Heart left ventricle (tissue), 16 donors: ENCODE measurements around the gene GABBR2. TPM values are rescaled to one million over a fixed set of nuclear protein-coding genes. Genes with fewer than 3 reads are reported as not detected.
A peak's percentile ranks its signal among the peaks of the same experiment; 100 is the strongest.

ENCODE experiments used
- ATAC-seq, 4 donors: fragments of 200-7000 bp; cut with Tn5 transposase; one replicate each; pipeline ENCODE4 v1.9.1; 2020 to 2022; ENCODE audit warnings: moderate library complexity in 4 of 4, mild to moderate bottlenecking in 3 of 4, moderate number of reproducible peaks in 1 of 4
- DNase-seq, 5 donors: peaks; one replicate each; pipeline ENCODE4 v3.0.0-alpha.2; 2020
- H3K27ac ChIP-seq, 12 donors: fragments of 200-600 bp; sonication (generic) in 4 of 12; one replicate each; pipeline versions ENCODE4 v1.5.0 to v1.8.0; 2016 to 2022; ENCODE audit warnings: mild to moderate bottlenecking in 2 of 12
- H3K27me3 ChIP-seq, 9 donors: fragments of 200-600 bp; sonication (generic) in 2 of 9; one replicate each; pipeline versions ENCODE4 v1.5.1 to v1.8.0; 2016 to 2022; ENCODE audit warnings: mild to moderate bottlenecking in 3 of 9
- H3K36me3 ChIP-seq, 9 donors: fragments of 200-600 bp; sonication (generic) in 2 of 9; one replicate each; pipeline versions ENCODE4 v1.5.0 to v1.8.0; 2018 to 2022; ENCODE audit warnings: mild to moderate bottlenecking in 2 of 9
- H3K4me1 ChIP-seq, 12 donors: fragments of 200-600 bp; sonication (generic) in 4 of 12; one replicate each; pipeline versions ENCODE4 v1.5.0 to v1.8.0; 2016 to 2022; ENCODE audit warnings: mild to moderate bottlenecking in 3 of 12
- H3K4me3 ChIP-seq, 12 donors: fragments of 200-600 bp; sonication (generic) in 4 of 12; one replicate each; pipeline versions ENCODE4 v1.5.0 to v1.8.0; 2017 to 2022; ENCODE audit warnings: mild to moderate bottlenecking in 9 of 12, moderate library complexity in 4 of 12
- H3K9me3 ChIP-seq, 12 donors: fragments of 200-600 bp; sonication (generic) in 4 of 12; one replicate each; pipeline versions ENCODE4 v1.5.0 to v1.8.0; 2016 to 2022; ENCODE audit warnings: mild to moderate bottlenecking in 1 of 12
- POLR2A ChIP-seq, 2 donors: fragments of 450-650 bp; IDR thresholded peaks; one replicate each; pipeline ENCODE4 v1.6.1; 2017; ENCODE audit warnings: antibody characterized with exemption in 2 of 2, mild to moderate bottlenecking in 2 of 2, moderate library complexity in 2 of 2
- WGBS, 4 donors: extraction: QIAGEN DNeasy Blood & Tissue Kit in 2 of 4; methylation state at CpG; one replicate each; pipeline versions ENCODE4 v1.1.5 to v1.1.7; 2013 to 2018; 5-methylcytosine and 5-hydroxymethylcytosine counted together
- intact Hi-C, 10 donors: fragments of 100-400 bp; cut with DNase I; formaldehyde crosslinking; loops; one replicate each; pipeline versions ENCODE4 v1.11.1 to v1.14.2; 2022
- polyA plus RNA-seq, 2 donors: library from polyadenylated mRNA; stranded (reverse); fragments of 200-250 nt; gene quantifications; one replicate each; pipeline ENCODE4 v1.2.3, GENCODE V29; 2013
- total RNA-seq, 9 donors: library from RNA; depleted of rRNA in 2 of 9; stranded (reverse); fragments of >200 nt in 2 of 9; fragmentation: NEBNext Ultra II Directional in 3 of 9; extraction: Animal tissue kit (Norgen Biotek cat#: 25700) in 3 of 9; gene quantifications; one replicate each; pipeline versions ENCODE4 v1.1.0 to v1.2.4, GENCODE V29; 2016 to 2023
- TF ChIP-seq, protein P1 (sequence below), 12 donors: fragments of 200-600 bp; sonication (generic) in 4 of 12; IDR thresholded peaks; one replicate each; pipeline versions ENCODE4 v1.5.0 to v1.8.0; 2018 to 2022; ENCODE audit warnings: antibody characterized with exemption in 12 of 12, mild to moderate bottlenecking in 5 of 12
- donor health status: ischemic (EF 13 %, LVEDD 7.1; RV severe dilation, severe dysfunction).
- donor health status: healthy with polysubstance abuse.
- donor health status: DM: no; HTN: yes; CAD: no.
- donor health status: DM: no; HTN: no; CAD: no.
- donor health status: ischemic (EF 25% LVEDD 6.9; RV normal size, moderate dysfunction).
- donor health status: ischemic (EF 25% LVEDD 5.7; RV mildly dilated, moderate dysfunction).
- donor health status: healthy.
- donor health status: DM: yes; HTN: yes; CAD: no.
- donor health status: ischemic (EF 35%, LVEDD 5.7; RV mildly dilated, moderate dysfunction).
- donor health status: nonischemic (EF 11% LVEDD 7.7; RV severe dilation, severe dysfunction).
- donor health status: DM: yes; HTN: yes; CAD: no.
- donor health status: PGD.
- donor health status: ischemic (EF 29% LVEDD 5.4; RV normal size, mild dysfunction).
- donor health status: nonischemic (EF 23%, LVEDD 6.1; RV moderate dilation, normal function).

Gene GABBR2
- total and polyA plus RNA-seq, 11 donors, result 0.11 to 3.4 (median 0.58) TPM

DNA sequence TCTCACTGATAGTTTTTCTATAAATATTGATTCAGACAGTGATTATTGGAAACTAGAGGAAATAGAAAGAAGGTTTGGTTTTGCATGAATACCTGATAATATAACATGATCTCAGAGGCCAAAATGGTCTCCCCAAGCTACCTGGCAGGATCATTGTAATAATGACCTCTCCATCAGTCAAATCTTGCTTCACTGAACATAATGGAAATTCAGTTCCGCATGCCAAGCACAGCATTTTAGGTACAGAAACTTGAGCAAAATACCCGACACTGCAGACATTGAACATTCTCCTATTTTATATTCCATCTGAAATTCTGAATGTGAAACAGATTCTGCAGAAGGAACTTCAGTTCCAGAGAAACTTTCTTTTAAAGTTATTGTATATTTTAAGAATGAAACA lies 444.2 kb downstream of the GABBR2 start:
- TF ChIP-seq, protein P1, sequence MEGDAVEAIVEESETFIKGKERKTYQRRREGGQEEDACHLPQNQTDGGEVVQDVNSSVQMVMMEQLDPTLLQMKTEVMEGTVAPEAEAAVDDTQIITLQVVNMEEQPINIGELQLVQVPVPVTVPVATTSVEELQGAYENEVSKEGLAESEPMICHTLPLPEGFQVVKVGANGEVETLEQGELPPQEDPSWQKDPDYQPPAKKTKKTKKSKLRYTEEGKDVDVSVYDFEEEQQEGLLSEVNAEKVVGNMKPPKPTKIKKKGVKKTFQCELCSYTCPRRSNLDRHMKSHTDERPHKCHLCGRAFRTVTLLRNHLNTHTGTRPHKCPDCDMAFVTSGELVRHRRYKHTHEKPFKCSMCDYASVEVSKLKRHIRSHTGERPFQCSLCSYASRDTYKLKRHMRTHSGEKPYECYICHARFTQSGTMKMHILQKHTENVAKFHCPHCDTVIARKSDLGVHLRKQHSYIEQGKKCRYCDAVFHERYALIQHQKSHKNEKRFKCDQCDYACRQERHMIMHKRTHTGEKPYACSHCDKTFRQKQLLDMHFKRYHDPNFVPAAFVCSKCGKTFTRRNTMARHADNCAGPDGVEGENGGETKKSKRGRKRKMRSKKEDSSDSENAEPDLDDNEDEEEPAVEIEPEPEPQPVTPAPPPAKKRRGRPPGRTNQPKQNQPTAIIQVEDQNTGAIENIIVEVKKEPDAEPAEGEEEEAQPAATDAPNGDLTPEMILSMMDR (IDR thresholded peaks at IDR 0.05), result no peak
- TF ChIP-seq POLR2A (IDR thresholded peaks at IDR 0.05), result no peak
- intact Hi-C loops, result loop anchor here in 8 of 10 donors (2.0 to 5.0 kb wide), 6 partner anchors 60 to 552 kb away; partner anchors contain the start of gene TRMO (in 1 of the 8)
- WGBS, 4 donors, result 70 to 84% (median 76%) methylated on average over 2 of the region's 2 CpGs
- Histone ChIP-seq H3K4me3 (no peak overlapping the region), H3K36me3 (no peaks in the 10 kb centered on the region), H3K27ac (no peak overlapping the region), H3K9me3 (no peaks in the 10 kb centered on the region), H3K4me1 (no peaks in the 10 kb centered on the region), H3K27me3 (peaks cover 0 to 5% (median 0%) of the 10 kb centered on the region in 9 donors)
- ATAC-seq (no peak), DNase-seq (no peak)

DNA sequence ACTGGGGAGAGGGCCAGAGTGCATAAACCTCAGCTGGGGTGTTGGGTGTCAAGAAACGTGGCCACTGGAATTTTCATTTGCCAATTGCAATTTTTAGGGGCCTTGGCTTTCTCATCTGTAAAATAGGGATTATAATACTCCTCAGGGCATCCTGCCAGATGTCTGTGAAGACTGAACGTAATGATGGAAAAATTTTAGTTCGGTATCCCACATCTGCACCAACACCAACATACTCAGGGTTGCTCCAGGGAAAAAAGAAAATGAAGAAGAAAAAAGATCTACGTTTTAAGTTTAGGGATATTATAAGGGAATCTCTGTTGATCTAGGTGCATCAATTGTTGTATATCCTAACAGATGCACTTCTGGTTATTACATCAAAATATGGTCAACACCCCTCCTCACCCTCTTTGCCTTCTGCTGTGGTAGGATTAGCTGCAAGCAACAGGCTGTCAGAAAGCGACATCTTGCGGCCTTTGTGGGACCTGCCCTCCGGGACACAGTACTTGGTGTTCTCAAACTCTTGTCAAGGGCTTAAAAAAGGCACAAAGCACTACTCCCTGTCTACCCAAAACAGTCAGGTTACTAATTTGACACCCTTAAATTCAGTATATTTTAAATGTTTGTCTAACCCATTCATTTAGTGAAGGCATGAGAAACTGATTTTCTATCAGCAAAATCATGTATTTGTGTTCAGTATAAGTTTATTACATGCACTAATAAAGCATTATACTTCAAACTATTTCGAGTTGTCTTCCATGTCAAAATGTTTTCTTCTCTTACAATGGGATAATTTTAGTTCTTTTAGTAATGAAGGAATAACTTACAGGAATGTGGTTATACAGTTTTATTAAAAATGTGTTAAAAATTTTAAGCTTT lies 445.0 kb downstream of the GABBR2 start:
- TF ChIP-seq POLR2A (IDR thresholded peaks at IDR 0.05), result no peak
- TF ChIP-seq, protein P1 (IDR thresholded peaks at IDR 0.05), result peak; percentile 77 to 97 (median 91)
- intact Hi-C loops, result loop anchor here (1.0 to 5.0 kb wide), 11 partner anchors 57 to 551 kb away; partner anchors contain the start of gene TRMO (in 6 of the 10)
- Histone ChIP-seq H3K4me3 (no peak overlapping the region), H3K27me3 (peaks cover 0 to 2% (median 0%) of the 10 kb centered on the region in 9 donors), H3K9me3 (no peaks in the 10 kb centered on the region), H3K4me1 (no peaks in the 10 kb centered on the region), H3K27ac (no peak overlapping the region), H3K36me3 (no peaks in the 10 kb centered on the region)
- ATAC-seq, result peak; percentile 77 to 96 (median 94)
- peak; percentile 73 to 88 (median 82) for DNase-seq
- 25 to 36% (median 32%) methylated on average over 8 of the region's 8 CpGs for WGBS, 4 donors

DNA sequence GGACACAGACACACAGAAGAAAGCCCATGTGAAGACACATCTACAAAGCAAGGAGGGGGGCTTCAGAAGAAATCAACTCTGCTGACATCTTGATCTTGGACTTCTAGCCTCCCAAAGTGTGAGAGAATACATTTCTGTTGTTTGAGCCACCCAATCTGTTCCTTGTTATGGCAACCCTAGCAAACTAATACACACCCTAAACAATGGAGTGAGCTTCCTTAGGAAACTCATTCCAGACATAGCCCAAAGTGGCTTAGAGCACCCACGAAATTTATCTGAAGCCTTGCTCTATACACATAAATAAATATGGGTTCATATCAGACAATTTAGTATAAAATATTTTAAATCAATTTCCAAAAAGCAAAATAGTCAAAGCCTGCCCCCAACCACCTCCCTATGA lies 445.7 kb downstream of the GABBR2 start:
- TF ChIP-seq, protein P1 (IDR thresholded peaks at IDR 0.05), result no peak
- TF ChIP-seq POLR2A (IDR thresholded peaks at IDR 0.05), result no peak
- H3K4me3 ChIP-seq, result no peak overlapping the region
- H3K9me3 ChIP-seq, result no peaks in the 10 kb centered on the region
- H3K27me3 ChIP-seq, result no peaks in the 10 kb centered on the region
- no peaks in the 10 kb centered on the region for H3K36me3 ChIP-seq
- intact Hi-C loops, result loop anchor here (1.0 to 5.0 kb wide), 11 partner anchors 56 to 551 kb away; partner anchors contain the start of gene TRMO (in 6 of the 10)
- ATAC-seq (no peak), DNase-seq (no peak)
- H3K4me1 ChIP-seq, result no peaks in the 10 kb centered on the region
- WGBS, 4 donors, result 45 to 76% (median 71%) methylated on average over 1 of the region's 1 CpG
- H3K27ac ChIP-seq, result no peak overlapping the region

DNA sequence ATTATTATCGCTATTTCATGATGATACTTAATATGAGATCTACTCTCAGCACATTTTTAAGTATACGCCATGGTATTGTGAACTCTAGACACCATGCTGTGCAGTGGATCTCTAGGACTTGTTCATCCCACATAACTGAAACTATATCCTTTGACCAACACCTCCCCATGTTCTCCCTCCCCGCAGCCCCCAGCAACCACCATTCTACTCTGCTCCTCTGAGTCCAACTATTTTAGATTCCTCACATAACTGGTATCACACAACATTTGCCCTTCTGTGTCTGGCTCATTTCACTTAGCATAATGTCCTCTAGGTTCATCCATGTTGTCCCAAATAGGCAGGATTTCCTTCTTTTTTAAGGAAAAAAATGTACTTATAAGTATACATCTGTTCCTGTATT lies 446.7 kb downstream of the GABBR2 start:
- ATAC-seq (no peak), DNase-seq (no peak)
- H3K4me1 ChIP-seq, result peaks cover 0 to 2% (median 0%) of the 10 kb centered on the region in 12 donors
- no peaks in the 10 kb centered on the region for H3K27me3 ChIP-seq
- H3K36me3 ChIP-seq, result no peaks in the 10 kb centered on the region
- no peak for TF ChIP-seq POLR2A (IDR thresholded peaks at IDR 0.05)
- TF ChIP-seq, protein P1 (IDR thresholded peaks at IDR 0.05), result no peak
- H3K9me3 ChIP-seq, result no peaks in the 10 kb centered on the region
- 84 to 88% (median 85%) methylated on average over 3 of the region's 3 CpGs for WGBS, 4 donors
- no peak overlapping the region for H3K27ac ChIP-seq
- intact Hi-C loops, result loop anchor here (2.0 to 5.0 kb wide), 9 partner anchors 55 to 550 kb away; partner anchors contain the start of gene TRMO (in 6 of the 10)
- H3K4me3 ChIP-seq, result no peak overlapping the region
